Activated CD8-positive, alpha-beta memory T cell treated with anti-CD3 and anti-CD28 coated beads, Interleukin-2, amount 50 U/mL, for 24 hours (primary cell): ENCODE data around the gene PTPN5.
"Not testable (repeated sequence)": the region's sequence is repeated elsewhere in the genome, so short reads cannot be mapped to it uniquely, and the experiment has no call there.

Experiments used
- DNase-seq: peaks from one replicate; pipeline ENCODE4 v3.0.0-alpha.2; 2020; ENCODE audit errors: extremely low read depth

PTPN5 gene

GRCh38 chr11:18709414-18709813, 82.2 kb downstream of the PTPN5 start:
- no peak for DNase-seq

- no peak for DNase-seq
These were observed 83.7 kb downstream of the PTPN5 start for GRCh38 chr11:18707811-18708340.

DNA sequence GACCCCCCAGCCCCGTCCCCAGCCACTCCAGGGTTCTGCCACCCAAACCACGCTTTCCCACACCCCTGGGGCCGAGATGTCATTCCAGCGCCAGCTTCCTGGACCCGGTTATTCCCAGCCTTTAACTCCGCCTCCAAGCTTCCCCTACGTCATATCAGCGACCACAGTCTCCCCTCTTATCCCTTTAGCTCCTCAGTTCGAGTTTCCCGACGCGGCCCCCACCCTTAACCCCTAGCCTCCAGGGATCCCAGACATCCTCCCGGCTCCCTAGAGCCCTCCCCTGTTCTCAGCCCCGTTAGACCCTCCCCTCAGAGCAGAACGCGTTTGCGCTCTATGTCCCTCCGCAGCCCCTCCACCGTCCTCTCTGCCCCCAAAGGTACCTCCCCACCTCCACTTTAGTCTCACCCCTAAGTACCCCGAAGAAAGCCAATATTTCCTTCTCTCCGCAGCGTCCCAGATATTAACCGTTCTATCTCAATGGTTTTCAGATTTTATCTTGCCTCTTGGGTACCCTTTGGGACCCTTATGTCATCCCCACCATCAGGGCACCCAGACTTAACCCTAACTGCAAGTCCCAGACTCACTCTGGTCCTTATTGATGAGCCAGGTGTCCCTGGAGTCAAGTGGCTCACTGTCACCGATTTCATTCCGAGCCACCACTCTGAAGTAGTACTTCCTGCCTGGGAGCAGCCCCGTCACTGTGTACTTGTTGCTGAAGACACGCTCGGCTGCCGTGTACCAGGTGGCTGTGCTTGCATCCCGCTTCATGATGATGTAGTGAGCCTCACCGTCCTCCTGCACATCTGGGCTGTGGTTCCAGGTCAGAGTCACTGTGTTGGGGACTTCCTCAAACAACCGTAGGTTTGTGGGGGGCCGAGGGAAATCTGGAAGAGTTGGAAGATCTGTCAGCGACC, 85.0 kb downstream of the PTPN5 start:
- no peak for DNase-seq

DNA sequence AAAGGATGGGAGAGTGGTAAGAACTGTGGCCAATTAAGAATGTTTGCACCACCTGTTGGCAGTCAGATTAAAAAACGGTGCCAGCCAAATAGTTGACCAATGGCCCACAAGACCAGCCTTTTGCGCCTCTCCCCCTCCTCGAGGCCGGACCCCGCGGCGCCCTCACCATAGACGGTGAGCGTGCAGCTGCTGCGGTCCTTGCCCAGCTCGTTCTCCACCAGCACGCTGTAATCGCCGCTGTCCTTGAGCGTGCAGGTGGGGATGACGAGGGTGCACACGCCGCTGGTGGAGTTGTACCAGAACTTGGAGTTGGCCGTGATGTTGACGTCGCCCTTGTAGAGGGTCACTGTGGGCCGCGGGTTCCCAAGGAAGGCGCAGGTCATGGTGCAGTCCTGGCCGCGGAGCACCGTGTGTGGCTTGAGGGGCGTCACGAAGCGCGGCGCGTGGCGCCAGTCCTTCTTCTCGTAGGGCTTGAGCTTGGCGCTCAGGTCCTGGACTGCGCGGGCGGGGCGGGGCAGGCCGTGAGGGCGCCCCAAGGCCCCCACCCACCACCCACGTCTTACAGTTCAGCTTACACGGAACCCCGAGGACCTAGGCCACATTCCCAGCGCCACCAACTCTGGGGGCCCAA, 85.8 kb downstream of the PTPN5 start:
- DNase-seq: no peak

- DNase-seq: no peak
These were observed 86.9 kb downstream of the PTPN5 start for GRCh38 chr11:18704698-18705097.

DNA sequence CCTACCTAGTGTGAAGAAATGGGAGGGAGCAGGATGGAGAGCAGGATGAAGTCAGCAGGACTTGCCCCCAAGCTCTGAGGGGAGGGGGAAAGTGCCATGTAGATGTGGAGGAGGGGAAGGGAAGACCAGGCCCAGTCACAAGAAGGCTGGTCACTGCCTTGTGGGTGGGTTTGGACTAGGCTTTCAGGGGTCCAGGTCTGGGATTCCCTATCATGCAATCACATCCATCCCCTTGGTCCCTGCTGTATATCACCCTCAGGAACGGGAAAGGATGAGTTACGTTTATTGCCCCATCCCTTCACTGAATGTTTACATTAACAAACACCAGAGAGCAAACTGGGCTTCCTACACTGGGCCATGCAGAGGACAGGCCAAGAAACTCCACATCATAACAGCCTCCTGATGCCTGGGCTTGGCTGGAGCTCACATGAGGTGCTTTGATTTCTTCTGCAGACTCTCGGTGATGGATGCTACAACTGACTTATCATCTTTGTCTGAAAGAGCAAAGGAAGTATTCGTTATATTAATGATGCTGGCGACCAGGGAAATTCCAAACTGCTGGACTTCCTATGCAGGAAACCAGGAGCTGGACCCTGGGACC, 87.5 kb downstream of the PTPN5 start:
- DNase-seq: no peak

DNA sequence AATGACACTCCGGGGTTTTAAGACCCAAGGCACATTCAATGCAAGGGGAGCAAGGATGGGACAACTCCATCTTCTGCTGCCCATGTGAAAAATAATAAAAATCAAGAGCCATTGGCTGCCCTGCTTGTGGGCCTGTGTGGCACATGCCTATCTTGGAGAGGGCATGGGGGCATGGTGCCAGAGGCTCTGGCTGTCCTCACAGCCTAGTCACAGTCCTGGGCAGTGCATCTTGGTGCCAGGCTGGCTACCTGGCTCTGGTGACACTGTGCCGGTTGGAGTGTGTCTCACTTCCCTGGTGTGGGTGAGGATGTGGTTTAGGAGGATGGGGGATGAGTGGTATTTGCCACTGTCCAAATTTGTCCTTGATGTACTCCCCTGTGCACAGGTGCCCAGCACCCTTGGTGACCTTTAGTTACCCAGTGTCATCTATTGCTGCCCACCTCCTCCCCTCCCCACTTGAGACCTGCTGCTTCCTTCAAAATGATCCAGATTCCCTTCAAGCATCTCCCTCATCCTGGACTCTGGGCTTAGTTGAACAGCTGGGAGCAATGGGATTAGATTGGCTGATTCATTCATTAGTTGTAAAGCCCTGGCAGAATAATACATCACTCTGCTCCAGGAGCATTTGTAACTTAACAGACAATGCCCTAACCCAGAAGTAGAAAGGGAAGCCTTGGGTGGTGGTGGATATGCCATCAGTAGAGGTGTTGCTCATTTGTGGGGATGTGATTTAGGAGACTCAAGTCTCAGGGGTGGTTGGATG, 88.4 kb downstream of the PTPN5 start:
- no peak for DNase-seq

GRCh38 chr11:18701614-18702216, 89.9 kb downstream of the PTPN5 start:
- DNase-seq: no peak

GRCh38 chr11:18700872-18701271, 90.7 kb downstream of the PTPN5 start:
- DNase-seq: no peak

DNA sequence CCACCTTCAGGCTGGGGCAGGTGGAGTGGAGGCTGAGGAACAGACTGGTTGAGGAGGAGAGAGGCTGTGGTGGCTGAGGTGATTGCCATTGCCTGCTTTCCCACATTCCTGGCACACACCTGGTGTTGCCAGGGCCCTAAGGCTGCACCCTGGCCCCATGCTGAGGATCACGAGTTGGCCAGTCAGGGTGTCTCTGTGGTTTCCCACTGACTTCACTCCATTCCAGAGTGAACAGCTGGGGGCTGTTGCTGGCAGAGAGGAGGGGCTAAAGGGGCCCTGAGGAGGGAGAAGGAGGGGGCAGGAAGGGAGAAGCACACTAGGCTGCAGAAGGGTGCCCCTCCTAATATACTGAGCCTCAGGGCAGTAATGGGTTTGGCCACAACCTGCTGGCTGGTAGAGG, 91.2 kb downstream of the PTPN5 start:
- DNase-seq: no peak

GRCh38 chr11:18699848-18700261, 91.7 kb downstream of the PTPN5 start:
- DNase-seq: no peak

DNA sequence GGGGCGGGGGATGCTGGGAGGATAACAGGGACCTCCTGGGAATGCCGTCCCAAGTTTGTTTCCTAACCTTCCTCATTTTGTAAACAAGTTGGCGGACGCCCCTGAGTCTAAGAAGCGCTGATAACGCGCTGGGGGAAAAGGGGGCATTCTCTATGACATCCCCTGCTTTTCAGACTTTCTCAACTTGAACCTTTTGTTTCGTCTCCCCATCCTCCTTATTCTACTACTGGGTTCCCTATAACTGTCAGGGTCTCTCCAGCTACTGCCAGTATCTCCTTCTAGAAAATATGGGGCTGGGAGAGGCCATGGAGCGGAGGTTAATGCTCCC, 92.4 kb downstream of the PTPN5 start:
- no peak for DNase-seq

GRCh38 chr11:18698341-18699268, 93.0 kb downstream of the PTPN5 start, which contains the start of gene TMEM86A:
TMEM86A (plus strand) TSS chr11:18698779; CDS start chr11:18698887, 108 bp downstream.
- peak; percentile 63 for DNase-seq

DNA sequence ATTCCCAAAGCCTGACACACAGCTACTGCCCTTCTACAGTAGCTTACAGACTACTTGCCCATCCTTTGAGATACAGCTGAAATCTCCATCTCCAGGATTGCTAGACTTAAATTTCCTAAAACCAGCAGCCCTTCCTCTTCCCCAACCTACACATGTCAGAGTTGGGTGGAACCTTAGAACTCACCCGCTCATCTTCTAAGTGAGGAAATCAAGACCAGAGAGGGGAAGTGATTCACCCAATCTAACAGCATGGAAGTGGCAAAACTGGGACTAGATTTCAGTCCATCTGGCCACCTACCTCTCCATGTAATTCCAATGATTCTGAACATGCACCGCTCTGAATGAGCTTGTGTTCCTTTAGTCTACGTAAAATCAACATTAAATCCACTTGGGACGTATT, 94.0 kb downstream of the PTPN5 start:
- no peak for DNase-seq

DNA sequence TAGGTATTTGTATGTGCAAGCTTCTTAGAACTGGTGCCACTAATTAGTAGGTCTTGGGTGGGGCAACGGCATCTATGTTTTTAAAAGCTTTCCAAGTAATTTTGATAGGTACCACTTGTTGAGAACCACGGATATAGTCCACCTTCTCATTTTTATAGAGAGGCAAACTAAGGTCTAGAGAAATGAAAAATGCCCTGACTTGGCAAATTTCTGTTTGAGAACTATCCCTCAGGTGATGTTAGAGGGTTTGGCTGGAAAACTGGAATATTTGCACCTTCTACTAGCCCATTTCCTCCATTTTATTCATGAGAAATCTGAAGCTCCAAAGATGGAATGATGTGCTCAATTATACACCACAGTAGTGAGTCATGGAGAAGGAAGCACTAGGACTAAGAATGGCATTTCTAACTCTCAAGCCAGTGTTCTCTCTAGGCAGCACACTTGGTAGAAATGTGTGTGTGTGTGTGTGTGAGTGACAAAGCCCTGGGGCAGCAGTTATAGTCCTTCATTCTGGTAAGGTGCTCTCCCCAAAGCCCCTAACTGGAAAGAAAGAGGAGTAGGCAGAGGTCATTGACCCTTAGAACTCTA, 94.9 kb downstream of the PTPN5 start:
- no peak for DNase-seq

DNA sequence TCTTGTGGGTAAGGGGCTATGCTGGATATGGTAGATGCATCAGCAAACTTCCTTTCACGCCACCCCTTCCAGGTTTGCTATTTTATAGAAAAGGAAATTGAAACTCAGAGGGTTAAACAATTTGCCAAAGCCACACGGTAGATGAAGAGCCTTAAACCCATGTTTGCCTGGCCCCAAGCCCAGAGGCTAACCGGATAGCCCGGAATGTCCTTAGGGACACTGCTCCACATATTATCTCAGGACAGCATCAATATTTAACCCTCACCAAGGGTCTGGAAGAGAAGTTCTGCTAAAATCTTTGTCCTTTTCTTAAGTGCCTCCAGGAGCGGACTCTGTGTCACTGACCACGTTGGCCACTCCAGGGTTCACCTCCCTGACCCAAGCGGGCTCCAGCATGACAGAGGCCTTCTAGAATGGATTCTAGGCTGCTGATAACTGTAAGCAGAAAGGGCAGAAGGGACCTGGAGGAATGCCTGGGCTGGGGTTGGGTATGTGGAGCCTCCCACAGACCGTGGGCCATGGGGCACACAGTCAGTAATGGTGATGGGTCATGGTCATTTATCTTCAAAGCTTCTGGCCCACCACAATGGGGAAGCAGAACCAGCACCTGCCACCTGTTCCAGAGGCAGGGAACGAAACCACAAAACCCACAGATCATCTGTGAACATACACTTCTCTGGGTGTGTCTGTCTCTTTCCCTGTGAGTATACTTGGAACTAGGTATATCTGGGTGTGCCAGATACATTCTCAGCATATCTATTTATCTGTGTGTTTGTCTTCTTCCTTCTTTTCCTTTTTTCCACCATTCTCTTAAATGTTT, 98.4 kb downstream of the PTPN5 start:
- DNase-seq: no peak

GRCh38 chr11:18691467-18692140, 100.0 kb downstream of the PTPN5 start:
- not testable (repeated sequence) for DNase-seq

DNA sequence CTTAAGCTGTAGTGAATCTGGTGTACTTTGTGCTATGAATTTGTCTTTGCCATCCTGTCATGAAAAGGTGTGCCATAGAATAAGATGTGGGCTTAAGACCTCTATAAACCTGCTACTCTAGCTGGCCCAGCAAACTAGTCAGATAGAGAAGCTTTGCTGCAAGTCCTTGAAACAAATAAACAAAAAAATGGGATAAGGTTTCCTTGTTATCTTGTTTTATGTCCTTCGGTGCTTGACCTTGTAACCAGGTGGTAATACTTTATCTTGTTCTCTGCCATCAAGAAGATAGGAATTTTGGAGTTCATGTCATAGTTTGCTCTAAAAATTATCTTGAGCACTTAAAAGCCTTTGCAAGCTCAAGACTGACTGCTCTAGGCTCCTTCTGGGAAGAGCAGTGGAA, 107.3 kb downstream of the PTPN5 start:
- no peak for DNase-seq
